NCI-H345 treated with DMSO at 0.1 percent for 48 hours (cell line): Measurements from ENCODE around the gene TRMO.

Source experiments
- DNase-seq: peaks from one replicate; lab custom pipeline; 2025; ENCODE audit not compliant: unreplicated experiment; lab: John Stamatoyannopoulos, UW

TRMO gene

DNA sequence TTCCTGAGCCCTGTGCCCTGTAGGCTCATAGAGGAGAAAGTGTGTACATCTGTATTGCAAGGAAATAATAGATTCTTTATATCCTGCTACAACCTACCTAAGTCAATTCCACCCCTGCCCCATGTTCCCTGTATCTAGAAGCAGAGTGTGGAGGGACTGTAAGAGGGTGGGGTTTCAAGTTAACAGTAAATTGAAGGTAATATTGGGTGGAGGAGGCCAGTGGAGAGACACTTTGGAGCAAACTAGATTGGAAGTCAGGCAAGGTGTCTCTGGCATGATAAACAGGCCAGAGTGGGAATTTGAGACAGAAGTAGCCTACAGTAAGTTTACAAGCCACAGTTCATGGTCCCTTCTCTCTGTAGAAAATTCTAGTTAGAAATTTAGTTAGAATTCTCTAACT lies 17.9 kb upstream of the TRMO start:
- DNase-seq, result no peak

DNA sequence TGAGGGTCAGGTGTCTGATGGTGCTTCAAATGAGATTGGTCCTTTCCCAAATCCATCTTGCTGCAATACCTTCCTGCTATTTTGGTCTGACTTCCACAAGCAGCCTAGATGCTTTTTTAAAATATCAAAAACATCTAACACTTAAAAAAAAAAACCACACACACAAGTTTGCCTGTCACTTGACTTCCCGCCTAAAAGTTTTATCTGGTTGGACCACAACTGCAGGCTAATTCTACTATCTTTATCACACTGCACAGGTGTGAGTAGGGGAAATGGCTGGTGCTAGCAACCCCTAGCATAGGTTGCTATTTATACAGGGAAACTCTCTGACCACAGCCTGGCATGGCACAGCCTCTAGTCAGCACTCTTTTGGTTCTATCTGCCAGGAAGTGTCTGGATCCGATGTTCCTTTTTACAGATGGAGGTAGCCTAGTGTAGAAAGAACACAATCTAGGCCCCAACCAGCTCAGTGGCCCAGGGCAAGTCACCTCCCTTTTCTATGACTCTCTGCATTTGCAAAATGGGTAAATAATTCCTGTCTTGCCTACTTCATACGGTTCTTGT lies 15.9 kb upstream of the TRMO start, which contains the start of gene HEMGN:
HEMGN (minus strand) TSS at position 92 of the 564 bp plus-strand sequence; CDS start at position 56, 36 bp downstream.
- DNase-seq, result no peak

DNA sequence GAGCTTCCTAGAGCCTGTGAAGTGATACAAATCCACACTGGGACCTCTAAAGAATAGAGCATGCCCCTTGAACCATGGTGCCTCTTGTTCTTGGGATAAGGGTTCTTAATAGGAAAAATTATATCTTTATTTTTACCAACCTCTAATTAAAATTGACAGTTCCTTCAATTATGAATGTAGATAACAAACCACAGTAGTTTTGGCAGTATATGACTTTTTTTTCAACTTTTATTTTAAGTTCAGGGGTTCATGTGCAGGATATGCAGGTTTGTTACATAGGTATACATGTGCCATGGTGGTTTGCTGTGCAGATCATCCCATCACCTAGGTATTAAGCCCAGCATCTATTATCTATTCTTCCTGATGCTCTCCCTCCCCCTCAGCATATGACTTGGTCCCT lies 14.7 kb upstream of the TRMO start:
- DNase-seq, result no peak

DNA sequence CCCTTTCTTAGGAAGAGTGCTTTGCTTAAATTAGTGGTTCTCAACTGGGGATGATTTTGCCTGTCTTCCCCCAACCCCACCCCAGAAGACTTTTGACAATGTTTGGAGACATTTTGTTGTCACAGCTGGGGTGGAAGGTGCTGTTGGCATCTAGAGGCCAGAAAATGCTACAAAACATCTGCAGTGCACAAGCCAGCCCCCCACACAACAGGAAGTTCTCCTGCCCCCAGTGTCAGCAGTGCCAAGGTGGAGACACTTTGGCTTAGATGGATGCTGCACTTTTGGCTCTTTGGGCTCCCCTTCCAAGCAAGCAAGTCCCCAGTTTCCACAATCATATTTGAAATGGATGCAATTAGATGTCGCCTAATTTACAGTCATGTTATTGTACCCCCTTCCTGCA lies 13.0 kb upstream of the TRMO start:
- DNase-seq, result no peak

DNA sequence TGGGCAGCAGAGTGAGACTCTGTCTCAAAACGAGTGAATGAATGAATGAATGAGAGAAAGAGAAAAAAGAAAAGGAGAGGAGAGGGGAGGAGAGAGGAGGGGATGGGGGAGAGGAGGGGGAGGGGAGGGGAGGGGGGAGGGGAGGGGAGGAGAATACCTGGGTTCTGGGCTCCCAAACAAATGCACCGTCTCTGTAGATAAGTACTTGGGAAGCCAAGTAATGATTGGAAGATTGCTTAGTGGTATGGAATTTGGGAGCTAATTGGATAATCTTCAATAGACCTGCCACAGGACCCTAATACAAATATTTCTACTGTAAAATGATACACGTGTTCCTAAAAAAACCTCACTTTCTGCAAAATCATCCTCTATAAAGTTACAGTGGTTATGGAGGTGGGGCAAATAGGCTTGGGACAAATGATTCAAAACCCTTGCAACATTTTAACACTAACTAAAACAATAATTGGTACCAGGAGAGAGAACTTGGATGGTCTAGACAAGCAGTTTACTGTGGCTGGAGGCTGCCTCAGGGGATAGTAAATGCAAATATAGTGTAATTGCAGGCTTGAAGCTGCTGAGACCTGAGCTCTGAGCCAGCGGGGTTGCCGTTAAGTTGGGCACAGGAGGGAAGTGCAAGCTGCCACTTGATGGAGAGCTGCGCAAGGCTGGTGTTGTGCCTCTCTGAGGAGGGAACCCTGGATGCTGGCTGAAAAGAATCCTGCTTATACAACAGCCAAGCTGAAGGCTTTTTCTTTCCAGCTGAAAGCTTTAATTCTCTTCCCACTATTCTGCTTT lies 12.2 kb upstream of the TRMO start:
- no peak for DNase-seq

DNA sequence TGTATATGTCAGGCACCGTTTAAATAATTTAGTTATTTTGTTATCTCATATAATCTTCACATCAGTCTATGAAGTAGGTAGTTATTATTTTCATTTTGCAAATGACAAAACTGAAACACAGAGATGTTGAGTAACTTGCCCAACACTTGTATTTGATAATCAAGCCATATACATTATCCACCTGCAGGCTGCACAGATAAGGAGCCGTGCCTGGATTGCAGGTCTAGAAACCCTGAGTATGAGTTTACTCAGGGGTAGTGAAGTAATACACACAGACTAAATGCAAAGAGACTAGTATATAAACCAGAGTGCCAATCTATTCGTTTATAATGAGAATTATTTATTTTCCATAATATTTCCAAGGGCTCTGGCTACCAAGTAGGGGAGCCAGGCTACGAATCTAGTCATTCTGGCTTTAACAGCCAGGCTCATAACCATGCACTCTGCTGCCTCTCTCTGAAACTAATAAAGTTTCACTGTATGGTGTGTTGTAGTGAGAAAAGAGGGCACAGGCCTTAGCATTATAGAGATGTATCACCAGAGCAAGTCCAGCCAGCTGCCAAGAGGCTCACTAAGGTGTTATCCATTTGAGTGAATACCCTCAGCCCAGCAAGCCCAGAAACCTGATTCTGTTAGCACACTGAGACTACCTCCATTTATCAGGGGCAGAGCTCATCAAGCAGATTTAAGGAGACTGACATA lies 11.1 kb upstream of the TRMO start:
- DNase-seq, result no peak

DNA sequence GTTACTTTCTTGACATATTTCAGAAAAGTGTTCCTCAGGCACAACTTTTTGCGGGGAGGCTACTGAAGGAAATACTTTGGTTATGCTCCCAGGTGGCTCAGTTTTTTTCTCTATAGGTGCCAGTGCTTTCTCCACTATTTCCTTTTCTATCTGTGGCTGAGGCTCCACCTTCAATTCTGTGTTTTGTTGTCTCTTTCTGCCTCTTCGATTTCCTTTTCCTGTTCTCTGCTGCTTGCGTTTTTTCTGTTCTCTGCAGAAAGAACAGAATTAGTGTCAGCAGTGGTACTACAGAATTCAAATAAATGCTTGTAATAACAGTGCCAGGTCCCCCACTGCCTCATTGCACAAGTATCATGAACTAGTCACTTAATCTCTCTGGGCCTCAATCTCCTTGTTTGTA lies 8.7 kb upstream of the TRMO start:
- no peak for DNase-seq

DNA sequence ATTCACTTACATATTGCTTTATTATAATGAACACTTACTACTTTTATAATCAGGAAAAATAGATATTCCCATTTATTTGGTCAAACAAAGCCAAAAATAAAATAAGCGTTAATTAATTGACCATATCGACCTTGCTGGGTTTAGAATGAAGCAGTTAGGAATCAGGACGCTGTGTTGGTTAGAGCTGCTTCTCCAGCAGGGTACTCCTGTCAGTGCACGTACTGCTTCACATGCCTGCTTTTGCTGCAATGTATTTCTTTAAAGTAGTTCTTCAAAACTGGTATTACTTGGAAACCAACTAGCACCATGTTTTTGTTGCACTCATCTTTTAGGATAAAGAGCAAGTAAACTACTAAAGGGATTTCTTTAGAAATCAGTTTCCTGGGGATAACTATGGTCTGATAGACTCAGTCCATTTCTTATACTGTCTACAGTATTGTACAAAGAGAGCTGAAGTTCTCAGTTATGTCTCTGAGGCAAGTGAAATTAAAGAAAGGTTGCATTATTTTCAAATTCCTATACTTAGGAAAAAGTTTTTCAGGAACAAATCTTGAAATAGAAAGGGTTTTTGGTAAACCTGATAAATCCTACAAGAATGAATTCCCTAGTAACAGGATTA lies 6.8 kb upstream of the TRMO start:
- DNase-seq, result no peak

DNA sequence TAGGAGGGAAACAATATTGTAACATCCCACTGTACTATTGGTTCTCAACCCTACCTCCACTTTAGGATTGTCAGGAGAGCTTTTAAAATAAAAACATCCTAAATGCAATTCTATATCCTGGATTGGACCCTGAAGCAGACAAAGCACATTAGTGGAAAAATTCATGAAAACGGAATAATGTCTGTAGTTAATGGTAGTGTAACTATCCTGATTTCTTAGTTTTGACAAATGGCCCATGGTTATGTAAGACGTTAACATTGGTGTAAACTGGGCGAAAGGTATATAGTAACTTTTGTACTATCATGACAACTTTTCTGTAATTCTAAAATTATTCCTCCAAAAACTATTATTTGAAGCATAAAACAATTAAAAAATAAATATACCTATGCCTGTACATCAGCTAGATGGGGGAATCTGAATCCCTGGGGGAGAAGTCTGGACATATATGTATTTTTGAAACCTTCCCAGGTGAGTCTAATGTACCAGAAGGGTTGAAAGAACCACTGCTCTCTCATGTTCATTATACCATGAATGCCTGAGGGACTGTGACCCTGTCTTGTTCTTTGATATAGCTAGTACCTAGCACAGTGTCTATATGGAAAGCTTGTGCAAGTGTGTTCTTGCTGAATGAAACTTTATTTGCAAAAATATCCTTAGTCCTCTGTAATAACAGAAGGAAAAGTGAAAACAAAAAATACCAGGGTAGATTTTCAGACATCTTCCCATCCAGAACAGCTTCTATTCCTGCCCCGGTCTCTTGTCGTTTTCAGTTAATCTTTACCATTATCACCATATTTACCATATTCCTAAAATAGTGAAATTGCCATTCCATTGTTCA lies 3.4 kb upstream of the TRMO start:
- DNase-seq, result no peak

DNA sequence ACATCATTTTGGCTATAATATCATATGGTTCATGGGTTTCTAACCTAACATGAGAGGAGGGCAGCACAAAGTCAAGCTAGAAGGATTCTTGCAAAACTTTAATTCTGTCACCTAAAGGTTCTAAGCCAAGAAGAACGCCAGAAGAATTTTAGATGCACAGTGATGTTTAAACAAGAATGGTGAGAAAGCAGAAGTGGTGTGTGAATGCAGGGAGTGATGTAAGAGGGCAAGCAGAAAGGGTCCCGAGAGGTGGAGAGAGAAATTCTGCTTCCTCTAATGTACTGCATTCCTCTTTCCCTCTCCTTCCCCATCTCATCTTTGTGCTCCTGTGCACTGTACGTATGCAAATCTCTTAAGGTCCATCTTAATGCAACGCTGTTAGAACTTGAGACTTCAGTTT lies 2.1 kb upstream of the TRMO start:
- no peak for DNase-seq

DNA sequence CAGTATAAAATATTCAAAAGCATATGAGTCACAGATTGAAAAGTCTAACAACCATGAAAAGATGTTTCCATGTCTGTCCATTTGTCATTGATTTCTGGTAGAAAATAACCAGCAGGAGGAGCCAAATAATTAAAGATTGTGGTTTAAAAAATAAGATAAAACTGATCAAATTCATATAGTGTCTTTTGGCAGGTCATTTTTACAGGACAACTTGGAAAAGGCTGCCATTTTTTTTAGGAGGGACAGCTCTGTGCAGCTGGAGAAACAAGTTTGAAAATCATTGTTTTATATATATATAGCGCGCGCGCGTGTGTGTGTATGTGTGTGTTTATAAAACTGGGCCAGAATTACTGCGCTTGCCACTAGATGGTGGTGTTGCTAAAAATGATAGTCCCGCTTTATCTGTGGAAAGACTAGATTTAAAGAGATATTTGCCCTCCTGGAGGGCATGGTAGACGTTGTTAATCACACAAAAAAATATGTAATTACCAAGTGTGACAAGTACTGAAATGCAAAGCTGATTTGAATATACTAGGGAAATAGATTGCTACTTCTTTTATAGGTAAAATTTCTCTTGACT lies 1.3 kb upstream of the TRMO start:
- peak; percentile 76 for DNase-seq

DNA sequence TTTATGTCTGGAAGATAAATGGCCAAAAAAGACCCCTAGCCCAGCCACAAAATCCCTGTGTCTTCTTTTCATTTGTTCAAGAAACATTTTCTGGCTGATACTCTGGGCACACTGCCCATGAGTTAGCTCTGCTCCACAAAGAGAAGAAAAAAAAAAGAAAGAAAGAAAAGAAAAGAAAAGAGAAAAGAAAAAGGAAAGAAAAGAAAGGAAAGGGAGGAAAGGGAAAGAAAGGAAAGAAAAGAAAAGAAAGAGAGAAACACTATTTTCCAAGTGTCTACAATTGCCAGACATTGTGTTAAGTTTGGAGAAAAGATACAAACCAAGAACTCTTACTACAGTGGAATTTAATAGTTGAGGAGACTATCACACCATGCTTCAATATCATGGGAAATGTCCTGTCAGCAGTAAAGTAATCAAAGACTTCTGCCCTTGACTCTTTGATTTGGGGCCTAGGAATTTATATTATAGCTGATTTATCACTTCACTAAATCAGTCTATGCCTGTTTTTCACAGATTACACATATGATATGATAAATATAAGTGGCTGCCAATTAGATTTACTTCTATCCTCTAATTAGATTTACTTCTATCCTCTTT lies 3.0 kb downstream of the TRMO start:
- DNase-seq, result no peak

DNA sequence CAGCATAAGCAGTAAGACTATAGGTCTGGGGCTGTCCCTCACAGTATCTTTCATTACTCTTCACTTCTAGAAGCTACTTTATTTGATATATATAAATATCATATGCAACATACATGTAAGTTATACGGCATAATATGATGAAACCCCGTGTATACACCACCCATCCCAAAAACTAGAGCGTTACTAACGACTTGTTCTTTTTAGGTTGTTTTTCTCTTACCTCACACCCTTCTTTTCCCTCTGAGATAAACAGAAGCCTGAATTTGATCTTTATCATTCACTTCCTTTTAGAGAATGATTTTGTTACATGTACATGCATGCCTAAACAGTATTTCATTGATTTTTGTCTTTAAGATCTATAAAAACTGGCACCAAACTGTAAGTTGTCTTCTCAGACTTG lies 3.7 kb downstream of the TRMO start:
- DNase-seq, result no peak

DNA sequence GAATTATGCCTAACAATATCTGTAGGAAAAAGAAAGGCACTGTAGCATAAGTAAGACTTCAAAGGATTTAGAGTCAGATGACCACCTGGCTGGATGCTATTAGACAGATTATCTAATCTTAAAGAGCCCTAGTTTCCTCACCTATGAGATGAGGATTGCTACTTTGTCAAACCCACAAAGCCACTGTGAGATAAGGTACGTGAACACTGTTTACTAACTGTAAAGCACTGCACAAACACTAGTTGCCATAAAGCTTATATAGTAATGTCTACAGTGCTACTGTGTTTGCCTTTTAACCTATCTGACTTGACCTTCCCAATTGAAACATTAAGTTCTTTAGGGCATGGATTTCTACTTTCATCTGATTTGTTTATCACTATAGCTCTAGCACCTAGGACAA lies 10.3 kb downstream of the TRMO start:
- no peak for DNase-seq

DNA sequence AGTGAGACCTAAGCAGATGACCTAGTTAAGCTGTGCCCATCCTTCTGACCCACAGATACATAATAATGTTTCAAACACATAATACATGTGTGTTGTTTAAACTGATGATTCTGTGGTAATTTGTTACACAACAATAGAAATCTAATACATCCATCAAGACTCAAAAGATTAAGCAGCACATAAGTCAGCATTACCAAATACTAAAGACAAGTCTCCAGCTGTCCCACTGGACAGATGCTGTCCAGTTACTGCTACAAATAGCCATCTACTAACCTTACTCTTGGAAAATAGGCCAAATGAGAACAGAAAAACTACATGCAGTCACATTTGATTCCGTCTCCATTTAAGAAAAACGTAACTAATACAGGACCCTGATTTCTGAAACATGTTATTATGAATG lies 10.8 kb downstream of the TRMO start:
- DNase-seq, result no peak

DNA sequence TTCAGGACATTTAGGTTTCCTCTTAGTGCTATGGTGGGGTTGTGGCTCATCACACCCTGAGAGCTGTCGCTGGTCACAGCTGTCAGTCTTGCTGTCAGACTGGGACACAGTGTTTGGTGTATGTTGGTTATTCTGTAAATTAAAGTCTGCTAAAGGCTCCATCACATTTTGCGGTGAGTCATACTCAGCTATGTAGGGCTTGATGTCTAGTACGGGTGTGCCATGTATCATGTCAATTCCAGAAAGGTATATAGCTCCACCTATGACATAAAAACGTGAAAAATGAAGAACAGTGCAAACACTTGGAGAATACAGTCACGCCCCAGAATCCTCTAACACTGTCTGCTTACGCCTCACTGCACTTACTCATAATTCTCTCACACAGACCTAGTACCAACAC lies 11.9 kb downstream of the TRMO start:
- no peak for DNase-seq

DNA sequence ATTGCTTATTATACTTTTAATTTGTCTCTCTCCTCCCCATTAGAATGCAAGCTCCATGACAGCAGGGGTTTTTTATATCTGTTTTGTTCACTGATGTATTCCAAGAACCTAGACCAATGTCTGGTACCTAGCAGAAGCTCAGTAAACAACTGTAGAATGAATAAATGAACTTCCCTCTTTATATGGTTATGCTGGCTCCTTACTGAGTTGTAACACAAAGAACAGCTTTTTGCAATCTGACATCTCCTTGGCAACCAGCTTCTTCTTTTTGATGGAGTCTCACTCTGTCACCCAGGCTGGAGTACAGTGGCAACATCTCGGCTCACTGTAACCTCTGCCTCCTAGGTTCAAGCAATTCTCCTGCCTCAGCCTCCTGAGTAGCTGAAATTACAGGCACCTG lies 13.6 kb downstream of the TRMO start:
- DNase-seq, result no peak

DNA sequence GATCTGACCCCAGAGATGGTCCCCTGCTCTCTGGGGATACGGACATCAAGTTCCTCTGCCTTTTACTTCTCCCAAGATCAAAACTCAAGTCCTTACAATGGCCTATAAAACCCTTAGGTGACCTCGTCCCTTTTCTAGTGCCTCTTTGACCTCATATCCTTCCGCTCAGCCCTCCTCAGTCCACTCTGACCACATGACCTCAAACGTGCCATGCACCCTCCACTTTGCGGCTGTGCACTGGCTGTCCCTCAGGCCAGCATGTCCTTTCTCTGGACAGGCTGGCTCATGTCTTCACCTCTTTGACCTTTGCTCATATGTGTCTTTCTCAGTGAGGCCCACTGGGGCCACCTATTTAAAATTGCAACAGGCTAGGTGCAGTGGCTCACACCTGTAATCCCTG lies 14.7 kb downstream of the TRMO start:
- no peak for DNase-seq

DNA sequence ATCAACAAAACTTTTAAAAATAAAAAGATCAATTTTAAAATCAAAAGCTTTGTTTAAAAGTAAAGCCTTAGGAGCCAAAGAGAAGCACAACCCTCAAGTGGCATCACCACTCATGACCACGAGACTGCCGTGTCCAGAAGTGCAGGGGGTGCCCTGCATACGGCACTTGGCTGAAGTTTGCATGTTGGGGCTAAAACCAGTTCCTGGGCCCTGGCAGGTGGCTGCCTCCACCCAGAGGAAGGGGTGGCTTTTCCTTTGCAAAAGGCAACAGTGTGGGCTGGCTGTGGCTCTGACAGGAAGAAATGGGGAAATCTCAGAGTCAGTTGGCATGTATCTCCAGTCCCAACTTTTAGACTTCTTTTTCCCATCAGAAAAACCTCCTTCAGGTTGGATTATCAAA lies 15.3 kb downstream of the TRMO start:
- no peak for DNase-seq

DNA sequence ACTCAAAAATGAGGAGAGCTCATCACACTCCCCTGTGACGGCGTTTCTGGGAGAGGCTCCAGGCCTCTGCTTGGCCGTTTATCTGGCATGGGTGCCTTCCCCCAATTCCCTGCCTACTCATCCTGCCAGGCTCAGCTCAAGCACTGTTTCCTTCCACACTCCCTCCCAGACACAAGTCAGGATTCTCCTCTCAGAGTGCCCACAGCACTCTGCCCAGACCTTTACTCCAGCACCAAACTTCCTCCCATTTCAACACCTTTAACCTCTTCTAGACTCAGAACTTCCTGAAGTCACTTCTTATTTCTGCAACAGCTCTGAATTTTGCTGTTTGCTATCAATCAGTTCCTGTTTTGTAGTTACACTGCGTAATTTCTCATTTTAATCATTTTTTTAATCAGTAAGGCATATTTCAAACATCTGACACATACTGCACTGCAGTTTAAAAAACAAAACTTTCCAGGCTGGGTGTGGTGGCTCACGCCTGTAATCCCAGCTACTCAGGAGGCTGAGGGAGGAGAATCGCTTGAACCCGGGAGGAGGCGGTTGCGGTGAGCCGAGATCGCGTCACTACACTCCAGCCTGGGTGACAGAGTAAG lies 16.0 kb downstream of the TRMO start:
- no peak for DNase-seq
